Measurements from ENCODE around the gene PRDM5.

The PRDM5 gene

DNA sequence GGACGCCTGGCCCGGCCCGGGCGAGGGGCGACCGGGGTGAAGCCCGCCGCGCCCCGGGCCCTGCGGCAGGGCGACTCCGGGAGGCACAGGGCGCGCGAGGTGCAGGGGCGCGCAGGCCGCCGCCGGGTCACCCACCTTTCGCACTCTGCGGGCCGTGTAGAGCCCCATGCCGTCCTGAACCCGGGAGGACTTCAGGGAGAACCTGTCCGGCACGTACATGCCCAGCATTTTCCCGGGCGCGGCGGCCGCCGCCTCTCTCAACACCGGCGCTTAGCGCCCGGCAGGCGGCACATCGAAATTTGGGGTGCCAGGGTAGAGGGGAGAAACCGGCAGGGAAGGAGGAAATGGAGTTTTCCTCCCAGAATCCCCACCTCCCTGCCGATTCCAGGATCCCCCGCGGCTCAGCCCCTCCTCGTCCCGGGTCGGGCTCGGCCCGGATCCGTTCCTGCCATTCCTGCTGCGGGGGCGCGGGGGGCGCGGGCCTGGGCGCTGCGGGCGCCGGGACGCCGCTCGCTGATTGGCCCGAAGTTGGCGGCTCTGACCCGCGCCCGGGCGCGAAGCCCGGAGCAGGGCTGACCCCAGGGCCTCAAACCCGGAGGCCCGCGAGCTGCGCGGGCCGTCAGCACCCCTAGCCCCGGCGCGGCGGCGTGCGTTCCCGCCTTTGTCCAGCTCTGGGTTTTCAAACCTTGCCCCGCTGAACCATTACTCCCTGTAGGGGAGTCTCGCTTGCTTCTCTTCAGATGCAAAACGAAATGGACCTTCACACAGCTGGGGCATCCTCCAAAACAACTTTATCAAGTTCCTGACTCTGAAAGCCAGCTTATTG is at the start of gene PRDM5:
Gene PRDM5 (minus strand): TSS at position 346 of the 826 bp plus-strand sequence. CDS start 118 bp downstream, at position 228.
- DNase-seq (ENCODE audit: low spot score): peak; percentile 78

DNA sequence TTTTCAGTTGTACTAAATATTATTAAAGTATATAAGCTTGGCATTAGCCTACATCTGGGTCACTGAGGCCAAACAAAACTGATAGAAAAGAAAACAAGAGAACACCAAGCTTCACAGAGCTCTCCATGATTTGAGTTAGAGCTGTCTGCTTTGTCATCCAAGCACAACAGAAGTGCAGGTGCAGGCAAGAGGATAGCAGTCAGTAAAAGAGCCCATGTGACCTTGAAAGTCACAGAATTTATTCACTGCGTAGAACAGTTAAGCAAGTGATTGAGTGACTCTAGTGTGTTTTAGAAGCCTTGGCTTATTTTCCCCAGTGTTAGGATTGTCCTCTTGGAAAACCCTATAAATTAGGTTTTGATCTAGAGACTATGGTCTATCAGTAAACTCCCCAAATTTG is 49.4 kb upstream of the PRDM5 start:
- DNase-seq (ENCODE audit: low spot score): no peak

DNA sequence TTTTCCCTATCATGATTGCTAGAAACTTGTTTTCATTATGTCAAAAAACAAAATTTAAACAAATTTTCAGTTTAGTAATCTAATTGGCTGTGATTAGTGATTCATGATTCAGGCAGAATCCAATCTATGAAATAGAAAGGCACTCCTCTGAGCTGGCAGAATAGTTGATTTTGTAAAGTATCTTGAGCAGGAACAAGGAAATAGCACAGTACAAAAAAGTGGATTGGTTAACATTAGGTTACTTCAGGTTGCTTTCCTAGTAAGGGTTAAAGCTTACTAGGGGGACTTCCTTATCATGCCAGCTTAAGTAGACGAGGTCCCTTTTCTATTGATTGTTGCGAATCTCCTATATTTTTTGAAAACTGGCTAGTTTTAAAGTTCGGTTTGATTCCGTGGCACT is 43.4 kb upstream of the PRDM5 start:
- DNase-seq (ENCODE audit: low spot score): no peak

DNA sequence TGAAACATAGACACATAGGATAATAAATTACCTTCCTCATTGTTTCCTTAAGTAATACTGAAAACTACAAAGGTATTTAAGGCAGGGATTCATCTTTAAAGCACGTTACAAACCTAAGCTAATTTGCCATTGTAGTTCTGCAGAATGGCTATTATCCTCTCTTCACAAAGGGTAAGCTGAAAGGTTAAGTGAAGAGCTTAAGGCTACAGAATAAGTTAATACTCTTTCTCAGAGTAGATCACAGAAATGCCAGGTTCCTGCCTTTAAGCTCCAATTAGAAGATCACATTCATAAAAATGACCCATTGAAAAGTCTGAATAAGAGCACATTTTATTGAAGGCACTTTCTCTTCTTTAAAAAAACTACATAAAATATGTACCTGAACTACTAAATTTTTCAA is 42.1 kb upstream of the PRDM5 start:
- DNase-seq (ENCODE audit: low spot score): no peak

DNA sequence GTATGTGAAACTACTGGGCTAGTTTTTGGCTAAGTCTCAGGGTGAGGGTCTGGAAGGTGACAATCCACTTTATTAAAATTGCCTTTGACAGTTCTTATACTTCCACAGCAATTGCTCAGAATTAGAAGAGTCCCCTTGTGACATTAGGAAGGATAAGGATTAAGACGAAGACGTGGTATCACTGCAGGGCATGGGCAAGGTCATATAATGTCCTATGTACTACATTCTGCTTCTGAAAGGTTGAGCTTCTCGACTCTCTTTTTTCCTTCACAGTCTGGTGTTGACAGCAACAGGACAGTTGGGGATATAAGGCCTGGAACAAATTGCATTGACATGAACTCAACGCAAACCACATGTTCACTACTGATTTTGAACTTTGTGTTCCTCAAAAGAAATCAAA is 40.9 kb upstream of the PRDM5 start:
- no peak for DNase-seq (ENCODE audit: low spot score)

DNA sequence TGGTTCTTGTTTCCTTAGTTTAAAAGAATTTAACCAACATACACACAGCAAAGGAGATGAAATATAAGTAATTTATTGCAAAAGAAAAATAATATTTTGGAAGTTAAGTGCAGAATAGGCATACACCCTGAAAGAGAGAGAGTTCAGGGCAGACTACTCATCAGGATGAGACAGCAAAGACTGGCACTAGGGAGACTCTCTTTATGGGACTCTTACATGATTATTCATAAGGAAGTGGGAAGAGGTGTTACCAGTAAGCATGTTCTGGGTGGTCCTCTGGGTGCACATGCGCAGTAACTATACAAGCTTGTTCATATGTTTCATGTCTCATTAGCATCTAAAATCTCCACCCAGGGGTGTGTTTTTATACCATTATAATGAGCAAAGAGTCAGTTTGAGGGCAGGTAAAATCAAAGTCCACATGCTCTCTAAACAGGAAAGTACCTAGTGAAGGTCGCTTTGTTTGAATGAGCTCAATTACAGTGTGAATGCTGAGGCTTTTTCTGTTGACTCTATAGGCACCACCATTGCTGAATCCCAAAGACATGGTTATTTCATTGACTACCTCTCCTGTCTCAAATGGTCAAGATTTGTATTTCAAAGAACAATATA is 38.2 kb upstream of the PRDM5 start:
- no peak for DNase-seq (ENCODE audit: low spot score)

DNA sequence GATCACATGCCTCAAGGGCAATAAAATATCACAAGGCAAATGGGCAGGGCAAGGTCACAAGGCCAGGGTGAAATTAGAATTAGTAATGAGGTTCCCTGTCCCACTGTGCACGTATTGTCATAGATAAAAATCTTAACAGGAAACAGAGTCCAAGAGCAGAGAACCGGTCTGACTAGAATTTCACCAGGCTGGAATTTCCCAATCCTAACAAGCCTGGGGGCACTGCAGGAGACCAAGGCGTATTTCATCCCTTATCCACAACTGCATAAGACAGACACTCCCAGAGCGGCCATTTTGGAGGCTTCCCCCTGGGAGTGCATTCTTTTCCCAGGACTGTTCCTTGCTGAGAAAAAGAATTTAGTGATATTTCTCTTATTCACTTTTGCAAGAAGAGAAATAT is 25.9 kb upstream of the PRDM5 start:
- DNase-seq (ENCODE audit: low spot score): no peak

DNA sequence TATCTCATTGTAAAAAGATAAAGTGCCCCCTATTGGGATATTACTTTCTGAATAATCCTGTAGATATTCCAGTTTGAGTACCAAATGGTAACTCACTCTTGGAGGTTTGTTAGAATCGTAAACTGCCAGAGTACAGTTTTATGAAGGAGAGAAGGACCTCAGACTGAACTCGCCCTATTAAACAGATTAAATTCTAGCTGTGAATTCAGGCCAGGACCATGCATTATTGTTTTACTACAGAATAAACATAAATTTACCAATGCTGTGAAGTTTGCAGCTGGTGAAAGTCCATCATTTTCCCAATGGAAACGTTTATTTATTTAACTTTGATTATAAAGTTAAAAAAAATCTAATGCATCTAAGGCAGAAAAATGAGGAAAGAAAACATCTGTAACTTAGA is 20.2 kb upstream of the PRDM5 start:
- DNase-seq (ENCODE audit: low spot score): no peak

DNA sequence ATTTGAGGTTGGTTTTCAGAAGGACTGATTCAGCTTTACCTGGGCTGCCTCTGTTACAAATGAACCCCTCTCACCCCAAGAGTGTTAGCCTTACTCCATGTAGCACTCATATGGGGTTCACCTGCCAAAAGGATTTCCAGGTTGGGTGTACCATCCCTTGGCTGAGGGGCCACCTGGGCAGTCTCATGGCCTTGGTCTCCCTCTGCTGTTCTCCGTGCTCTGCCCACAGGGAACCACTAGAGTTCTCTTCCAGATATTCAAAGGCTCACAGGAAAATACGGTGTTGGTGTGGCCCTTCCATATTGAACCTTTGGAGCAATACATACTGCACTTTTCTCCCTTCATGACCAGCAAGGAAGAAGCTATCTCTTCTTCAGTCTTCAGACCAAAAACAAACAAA is 18.0 kb upstream of the PRDM5 start:
- no peak for DNase-seq (ENCODE audit: low spot score)

DNA sequence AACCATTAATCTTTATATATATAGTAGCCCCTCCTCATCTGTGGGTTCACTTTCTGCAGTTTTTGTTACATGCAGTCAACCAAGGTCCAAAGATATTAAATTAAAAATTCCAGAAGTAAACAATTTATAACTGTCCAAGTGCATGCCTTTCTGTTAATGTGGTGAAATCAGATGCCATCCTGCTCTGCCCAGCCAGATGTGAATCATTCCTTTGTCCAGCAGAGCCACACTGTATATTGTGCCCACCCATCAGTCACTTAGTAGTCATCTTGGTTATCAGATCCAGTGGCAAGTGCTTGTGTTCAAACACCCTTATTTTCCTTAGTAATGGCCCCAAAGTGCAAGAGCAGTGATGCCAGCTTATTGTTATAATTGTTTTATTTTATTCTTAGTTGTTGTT is 17.2 kb upstream of the PRDM5 start:
- DNase-seq (ENCODE audit: low spot score): no peak

DNA sequence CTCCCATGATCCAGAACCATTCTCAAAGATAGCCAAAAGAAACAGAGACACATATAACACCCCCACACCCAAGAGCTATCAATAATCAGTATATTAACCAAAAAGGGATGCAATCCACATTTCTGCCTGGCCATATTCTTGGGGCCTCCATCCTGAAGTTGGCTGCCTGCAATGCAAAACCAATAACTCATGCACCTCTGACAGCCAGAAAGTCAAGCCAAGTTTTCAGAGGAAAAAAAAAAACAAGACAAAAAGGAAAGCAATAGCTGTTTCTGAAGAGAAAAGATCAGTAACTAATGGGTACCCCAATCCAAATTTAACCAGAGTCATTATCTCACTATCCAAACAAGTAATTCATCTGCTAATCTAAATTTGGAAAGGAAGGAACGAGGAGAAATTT is 7.3 kb upstream of the PRDM5 start:
- DNase-seq (ENCODE audit: low spot score): no peak

DNA sequence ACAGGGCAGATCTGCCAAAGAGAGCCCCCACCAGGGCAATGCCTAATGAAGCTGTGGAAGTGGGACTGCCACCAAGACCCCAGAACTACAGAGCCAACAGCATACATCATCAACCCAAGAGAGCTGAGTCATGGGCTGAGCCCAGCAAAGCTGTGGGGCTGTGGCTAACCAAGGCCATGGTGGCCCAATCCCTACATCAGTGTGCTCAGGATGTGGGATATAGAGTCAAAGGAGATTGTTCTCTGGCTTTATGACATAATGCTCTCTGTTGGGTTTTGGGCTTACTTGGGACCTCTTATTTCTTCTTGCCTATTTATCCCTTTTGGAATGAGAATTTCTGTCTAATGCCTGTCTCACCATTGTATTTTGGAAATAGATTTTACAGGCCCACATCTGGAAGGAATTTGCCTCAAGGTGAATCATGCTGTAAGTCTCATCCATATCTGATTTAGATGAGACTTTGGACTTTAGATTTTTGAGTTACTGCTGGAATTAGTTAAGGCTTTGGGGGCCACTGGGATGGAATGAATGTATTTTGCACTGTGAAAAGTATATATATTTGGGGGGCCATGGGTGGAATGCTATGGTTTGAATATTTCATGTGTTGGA is 5.4 kb upstream of the PRDM5 start:
- DNase-seq (ENCODE audit: low spot score): no peak

DNA sequence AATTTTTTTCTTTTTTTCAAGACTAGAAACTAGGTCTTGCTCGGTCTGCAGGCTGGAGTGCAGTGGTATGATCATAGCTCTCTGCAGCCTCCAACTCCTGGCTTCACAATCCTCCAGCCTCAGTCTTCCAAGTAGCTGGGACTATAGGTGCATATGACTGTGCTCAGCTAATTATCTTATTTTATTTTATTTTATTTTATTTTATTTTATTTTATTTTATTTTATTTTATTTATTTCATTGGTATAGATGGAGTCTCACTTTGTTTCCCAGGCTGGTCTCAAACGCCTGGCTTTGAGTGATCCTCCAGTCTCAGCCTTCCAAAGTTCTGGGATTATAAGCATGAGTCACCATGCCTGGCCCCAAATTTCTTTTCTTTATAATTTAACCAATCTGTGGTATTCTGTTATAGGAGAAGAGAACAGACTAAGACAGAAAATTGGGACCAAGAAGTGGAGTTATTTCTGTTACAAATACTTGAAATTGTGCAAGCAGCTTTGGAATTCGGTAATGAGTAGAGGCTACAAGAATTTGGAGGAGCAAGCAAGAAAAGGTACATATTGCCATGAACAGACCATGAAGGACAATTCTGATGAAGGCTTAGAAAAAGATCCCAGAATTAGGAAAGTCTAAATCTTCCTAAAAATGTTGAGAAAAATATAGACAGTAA is 4.0 kb upstream of the PRDM5 start:
- no peak for DNase-seq (ENCODE audit: low spot score)

DNA sequence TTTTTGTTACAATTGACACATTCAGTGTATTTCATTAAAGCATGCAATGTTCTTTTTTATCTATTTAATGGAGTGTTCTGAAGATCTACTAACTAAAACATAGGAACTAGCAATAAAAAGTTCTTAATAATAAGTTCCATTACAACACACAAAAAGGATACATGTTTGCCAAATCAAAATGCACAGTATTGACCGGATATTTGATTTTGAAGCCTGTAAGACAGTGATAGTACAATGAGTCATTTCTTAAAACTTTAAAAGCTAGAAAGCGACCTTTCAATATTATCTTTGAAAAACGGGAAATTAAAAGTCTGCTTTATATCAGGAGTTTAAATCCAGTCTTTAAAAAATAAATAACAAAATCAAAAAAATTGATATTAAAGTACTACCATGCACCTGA is 2.4 kb upstream of the PRDM5 start:
- no peak for DNase-seq (ENCODE audit: low spot score)

DNA sequence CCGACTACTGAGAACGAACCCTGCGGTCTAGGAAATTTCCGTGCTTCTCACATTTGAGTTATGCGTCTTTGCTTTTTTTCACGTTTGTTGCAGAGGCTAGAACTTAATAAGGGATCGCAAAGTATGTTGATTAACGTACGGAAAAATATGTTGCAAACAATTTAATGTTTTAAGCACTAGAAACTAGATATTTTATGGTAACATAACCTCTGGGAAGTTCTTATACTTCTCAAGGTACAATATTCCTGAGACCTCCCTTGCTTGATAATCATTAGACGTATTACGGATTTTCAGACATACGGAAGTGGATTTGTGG is 639 bp upstream of the PRDM5 start:
- no peak for DNase-seq (ENCODE audit: low spot score)

DNA sequence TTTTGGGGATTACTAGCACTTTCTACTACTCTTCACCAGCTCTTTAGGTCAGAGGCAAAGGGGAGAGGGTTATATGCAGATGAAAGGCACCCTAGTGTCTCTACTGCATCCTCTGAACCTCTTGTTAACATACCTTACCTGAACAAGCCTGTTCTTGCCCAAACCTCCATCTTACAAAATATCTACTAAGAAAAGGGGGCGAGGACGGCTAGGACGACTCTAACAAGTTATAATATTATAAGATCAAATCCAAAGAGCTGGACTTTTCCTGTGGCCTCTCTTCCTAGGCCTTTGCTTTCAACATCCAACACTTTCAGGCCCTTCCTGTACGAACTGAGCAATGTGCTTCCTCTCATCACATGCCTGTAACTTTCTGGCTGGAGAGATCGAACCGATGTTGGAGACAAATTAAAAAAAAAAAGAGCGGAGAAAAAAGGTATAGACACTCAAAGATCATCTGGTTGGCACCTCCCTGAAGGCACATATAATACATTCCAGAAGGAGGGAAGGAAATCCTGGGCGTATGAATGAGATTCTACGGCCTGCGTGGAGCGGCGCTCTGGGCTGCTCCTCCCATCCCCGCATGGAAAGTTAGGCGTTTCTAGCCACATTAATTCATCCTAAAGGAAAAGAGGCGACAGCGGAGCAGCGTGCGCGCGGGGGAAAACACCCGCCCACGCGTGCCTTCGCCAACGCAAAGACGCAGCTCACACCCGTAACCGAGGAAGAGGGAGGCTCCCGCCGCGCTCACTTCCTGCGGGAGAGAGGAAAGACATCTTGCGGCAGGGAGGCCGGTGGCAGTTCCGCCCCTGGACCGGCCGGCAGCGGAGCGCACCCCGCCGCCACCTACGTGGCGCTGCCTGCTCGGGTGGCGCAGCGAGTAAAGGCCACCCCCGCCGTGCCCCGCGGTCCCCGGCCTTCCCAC is 808 bp downstream of the PRDM5 start:
- DNase-seq (ENCODE audit: low spot score): peak; percentile 81

DNA sequence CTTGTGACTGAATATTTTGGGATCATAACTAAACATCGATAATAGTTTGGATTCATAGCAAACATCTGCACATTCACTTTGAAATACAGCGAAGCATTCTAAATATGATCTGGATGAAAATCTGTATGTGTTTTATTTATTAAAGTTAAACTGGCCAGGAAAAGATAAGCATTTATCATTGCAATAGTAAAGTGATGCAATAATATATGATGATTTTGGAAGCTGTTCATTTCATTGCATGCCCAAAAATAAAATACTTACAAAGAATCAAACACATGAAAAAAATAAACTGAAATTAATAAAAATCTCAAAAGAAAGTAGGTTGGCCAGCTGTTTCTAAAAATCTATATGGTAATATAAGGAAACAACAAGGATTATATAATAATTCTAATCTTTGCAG is 1.9 kb downstream of the PRDM5 start:
- no peak for DNase-seq (ENCODE audit: low spot score)

DNA sequence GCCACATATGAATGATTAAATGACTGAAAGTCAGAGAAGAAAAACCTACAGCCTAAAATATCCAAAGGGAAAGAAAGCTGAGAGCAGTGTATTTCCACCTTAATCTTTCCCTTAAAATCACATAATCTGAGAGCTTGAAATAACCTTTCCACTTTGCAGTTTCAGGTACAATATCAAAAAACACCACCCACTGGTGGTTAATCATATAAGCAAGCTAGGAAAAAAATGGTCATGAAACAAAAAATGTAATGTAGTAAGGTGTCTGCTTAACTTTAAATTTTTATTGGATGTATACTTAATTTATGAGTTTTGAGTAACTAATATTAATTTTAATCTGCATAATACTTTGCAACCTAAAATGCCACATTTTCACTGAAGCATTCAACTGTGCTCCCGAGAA is 3.2 kb downstream of the PRDM5 start:
- no peak for DNase-seq (ENCODE audit: low spot score)

DNA sequence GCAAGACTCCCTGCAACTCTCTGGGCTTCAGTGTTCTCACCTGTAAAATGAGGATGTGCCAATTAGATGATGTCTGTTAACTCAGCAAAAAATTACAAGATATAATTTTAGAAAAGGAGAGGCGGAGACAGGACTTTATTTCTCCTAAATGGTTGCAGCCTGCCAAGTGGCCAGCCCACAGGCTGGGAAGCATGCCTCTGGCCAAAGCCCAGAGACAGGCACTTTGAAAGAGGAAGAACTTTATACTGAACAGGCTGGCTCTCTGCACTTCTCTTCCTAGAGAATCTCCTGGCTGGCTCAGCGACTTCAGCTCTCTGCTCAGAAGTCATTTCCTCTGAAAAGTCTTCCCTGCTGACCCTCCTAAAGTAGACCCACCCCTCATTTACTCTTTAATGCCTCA is 3.7 kb downstream of the PRDM5 start:
- no peak for DNase-seq (ENCODE audit: low spot score)

DNA sequence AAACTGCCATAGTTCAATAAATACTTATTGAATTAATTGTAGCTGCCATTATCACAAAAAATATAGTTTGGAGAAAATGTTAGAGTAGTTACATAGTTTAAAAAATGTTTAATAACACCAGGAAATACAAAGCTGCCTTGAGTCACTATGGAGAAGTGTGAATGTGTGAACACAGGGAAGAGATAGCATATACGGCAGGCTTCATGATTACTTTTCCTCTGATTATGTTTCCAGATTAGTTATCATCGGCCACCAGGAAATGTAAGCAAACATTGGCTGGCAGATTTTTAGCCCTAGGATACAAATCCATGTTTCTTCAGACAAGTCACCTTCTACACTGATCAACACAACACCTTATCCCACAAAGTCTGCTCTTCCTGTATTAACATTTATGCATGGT is 4.4 kb downstream of the PRDM5 start:
- no peak for DNase-seq (ENCODE audit: low spot score)

DNA sequence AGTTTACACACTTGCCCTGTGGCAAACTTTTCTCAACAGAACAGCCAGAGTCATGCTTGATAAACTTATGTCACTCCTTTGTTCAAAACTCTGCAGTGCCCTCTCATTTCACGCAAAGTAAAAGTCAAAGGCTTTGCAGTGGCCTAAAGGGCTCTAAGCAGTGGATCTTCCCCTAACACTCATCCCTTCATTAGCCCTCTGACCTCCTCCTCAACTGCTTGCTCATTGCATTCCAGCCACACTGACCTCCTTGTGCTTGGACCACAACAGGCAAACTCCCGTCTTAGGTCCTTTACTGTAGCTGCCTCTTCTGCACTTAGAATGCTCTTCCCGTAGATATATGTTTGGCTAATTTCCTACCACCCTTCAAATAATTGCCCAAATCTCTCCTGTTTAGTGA is 5.6 kb downstream of the PRDM5 start:
- DNase-seq (ENCODE audit: low spot score): no peak

DNA sequence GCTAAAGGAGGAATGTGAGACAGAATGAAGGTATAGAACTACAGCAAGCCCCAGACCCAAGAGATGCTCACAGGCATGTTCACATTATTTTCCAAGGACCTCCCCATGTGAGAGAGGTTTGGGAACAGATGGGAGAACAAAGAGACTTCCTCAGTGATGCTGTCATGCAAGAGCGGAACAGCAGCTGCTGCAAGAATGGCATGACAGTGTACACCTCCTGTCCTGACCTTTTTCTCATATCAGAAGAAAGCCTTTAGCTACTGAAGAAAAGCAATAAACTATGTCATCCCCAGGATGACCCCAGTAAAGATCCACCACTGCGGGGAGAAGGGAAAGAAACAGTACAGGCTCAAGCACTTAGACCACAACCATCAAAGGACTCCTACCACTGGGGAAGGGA is 7.2 kb downstream of the PRDM5 start:
- no peak for DNase-seq (ENCODE audit: low spot score)

Measured in D341Med (cell line).